Ascending aorta (tissue), 2 donors: Measurements from ENCODE around the gene ETV5. TPM values are rescaled to one million over a fixed set of nuclear protein-coding genes. Genes with fewer than 3 reads are reported as not detected.

ENCODE experiments used
- DNase-seq, 2 donors: peaks; one replicate each; pipeline ENCODE4 v3.0.0-alpha.2; 2019; ENCODE audit warnings: low spot score in 2 of 2
- H3K27ac ChIP-seq, 2 donors: fragments of 200-600 bp; sonication (generic); one replicate each; pipeline ENCODE4 v1.5.1; 2016 to 2017; ENCODE audit warnings: mild to moderate bottlenecking in 1 of 2
- H3K27me3 ChIP-seq: fragments of 200-600 bp; sonication (generic); one replicate; pipeline ENCODE4 v1.5.1; 2017
- H3K36me3 ChIP-seq, 2 donors: fragments of 200-600 bp; sonication (generic); one replicate each; pipeline ENCODE4 v1.5.1; 2016
- H3K4me1 ChIP-seq, 2 donors: fragments of 200-600 bp; sonication (generic); one replicate each; pipeline ENCODE4 v1.5.1; 2016 to 2017; ENCODE audit warnings: mild to moderate bottlenecking in 1 of 2
- H3K4me3 ChIP-seq, 2 donors: fragments of 200-600 bp; sonication (generic); one replicate each; pipeline ENCODE4 v1.5.1; 2016 to 2017; ENCODE audit warnings: mild to moderate bottlenecking in 1 of 2
- H3K9me3 ChIP-seq, 2 donors: fragments of 200-600 bp; sonication (generic); one replicate each; pipeline ENCODE4 v1.5.1; 2016
- intact Hi-C: fragments of 100-400 bp; cut with DNase I; formaldehyde crosslinking; loops from one replicate; pipeline ENCODE4 v1.15.1; 2023
- total RNA-seq: library from RNA; depleted of rRNA; stranded (reverse); fragments of >200 nt; gene quantifications from one replicate; pipeline ENCODE4 v1.1.0, GENCODE V29; 2016
- TF ChIP-seq, protein P1 (sequence below), 3 experiments: fragments of 200-600 bp in 2 of 3; fragments of 450-650 bp in 1 of 3; sonication (generic) in 2 of 3; IDR thresholded peaks; one replicate each; pipeline ENCODE4 v1.5.1; 2016 to 2019; ENCODE audit warnings: antibody characterized with exemption in 3 of 3, mild to moderate bottlenecking in 1 of 3, moderate library complexity in 1 of 3

Gene ETV5
- total RNA-seq, 1 donor from 2014 or later, result 15.8 TPM

DNA sequence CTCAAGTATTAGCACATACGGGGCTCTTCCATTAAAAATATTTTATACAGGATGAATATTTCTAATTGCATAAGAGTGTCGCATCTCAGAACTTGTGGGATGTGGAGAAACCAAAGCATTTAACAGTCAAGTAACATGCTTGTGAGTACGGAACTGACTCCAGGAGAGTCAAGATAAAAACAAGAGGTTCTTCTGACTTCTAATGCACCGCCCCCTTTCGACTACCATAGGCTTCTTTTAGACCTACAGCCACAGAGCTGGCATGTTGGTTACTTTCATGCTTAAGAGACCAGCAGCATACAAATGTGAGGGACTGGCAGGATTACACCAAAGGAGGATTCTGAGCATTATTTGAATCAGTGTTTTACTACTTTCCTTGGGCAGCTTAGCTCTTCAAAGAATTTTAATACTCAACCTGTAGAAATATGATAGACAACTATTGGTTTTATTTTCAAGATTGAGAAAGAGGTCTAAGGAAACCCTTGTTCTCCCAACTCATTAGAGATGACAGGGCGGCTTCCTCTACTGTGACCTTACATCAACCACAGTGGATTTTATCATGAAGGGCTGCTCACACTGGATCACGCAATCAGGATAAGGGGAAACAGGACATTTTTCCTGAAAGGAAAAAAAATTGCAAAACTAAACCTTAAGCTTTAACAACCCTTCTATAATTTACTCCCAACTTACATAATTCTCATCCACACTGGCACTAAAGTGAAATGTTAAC is 14.0 kb downstream of the ETV5 start:
- TF ChIP-seq, protein P1, sequence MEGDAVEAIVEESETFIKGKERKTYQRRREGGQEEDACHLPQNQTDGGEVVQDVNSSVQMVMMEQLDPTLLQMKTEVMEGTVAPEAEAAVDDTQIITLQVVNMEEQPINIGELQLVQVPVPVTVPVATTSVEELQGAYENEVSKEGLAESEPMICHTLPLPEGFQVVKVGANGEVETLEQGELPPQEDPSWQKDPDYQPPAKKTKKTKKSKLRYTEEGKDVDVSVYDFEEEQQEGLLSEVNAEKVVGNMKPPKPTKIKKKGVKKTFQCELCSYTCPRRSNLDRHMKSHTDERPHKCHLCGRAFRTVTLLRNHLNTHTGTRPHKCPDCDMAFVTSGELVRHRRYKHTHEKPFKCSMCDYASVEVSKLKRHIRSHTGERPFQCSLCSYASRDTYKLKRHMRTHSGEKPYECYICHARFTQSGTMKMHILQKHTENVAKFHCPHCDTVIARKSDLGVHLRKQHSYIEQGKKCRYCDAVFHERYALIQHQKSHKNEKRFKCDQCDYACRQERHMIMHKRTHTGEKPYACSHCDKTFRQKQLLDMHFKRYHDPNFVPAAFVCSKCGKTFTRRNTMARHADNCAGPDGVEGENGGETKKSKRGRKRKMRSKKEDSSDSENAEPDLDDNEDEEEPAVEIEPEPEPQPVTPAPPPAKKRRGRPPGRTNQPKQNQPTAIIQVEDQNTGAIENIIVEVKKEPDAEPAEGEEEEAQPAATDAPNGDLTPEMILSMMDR (IDR thresholded peaks at IDR 0.05), result no peak
- Histone ChIP-seq H3K36me3 (no peaks in the 10 kb centered on the region), H3K27ac (no peak overlapping the region), H3K27me3 (no peaks in the 10 kb centered on the region), H3K9me3 (no peaks in the 10 kb centered on the region), H3K4me1 (peaks cover 0 to 7% of the 10 kb centered on the region in 2 donors), H3K4me3 (no peak overlapping the region)
- intact Hi-C loops, result no loop called here
- DNase-seq, result no peak

DNA sequence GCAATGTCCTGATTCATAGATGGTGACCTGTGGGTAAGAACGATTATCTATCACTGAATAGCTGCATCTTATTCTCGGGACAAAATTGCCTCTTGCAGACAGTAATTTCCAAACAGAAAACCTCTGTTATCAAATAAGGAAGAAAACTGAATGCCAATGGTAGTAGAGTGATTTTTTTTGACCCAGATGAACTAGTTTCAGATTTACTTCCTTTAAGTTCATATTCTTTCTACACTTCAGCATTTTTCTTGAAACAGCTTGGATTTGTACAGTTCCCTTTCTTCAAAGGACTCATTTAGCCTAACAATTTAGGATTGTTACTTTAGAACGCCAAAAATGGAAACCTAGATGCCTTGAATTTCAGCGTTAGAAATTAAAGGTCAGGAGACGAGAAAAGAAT is 14.6 kb downstream of the ETV5 start:
- no peaks in the 10 kb centered on the region for H3K9me3 ChIP-seq
- TF ChIP-seq, protein P1 (IDR thresholded peaks at IDR 0.05), result no peak
- no peak overlapping the region for H3K27ac ChIP-seq
- intact Hi-C loops, result no loop called here
- peaks cover 0 to 3% of the 10 kb centered on the region in 2 donors for H3K4me1 ChIP-seq
- H3K36me3 ChIP-seq, result no peaks in the 10 kb centered on the region
- no peaks in the 10 kb centered on the region for H3K27me3 ChIP-seq
- no peak overlapping the region for H3K4me3 ChIP-seq
- DNase-seq, result no peak

DNA sequence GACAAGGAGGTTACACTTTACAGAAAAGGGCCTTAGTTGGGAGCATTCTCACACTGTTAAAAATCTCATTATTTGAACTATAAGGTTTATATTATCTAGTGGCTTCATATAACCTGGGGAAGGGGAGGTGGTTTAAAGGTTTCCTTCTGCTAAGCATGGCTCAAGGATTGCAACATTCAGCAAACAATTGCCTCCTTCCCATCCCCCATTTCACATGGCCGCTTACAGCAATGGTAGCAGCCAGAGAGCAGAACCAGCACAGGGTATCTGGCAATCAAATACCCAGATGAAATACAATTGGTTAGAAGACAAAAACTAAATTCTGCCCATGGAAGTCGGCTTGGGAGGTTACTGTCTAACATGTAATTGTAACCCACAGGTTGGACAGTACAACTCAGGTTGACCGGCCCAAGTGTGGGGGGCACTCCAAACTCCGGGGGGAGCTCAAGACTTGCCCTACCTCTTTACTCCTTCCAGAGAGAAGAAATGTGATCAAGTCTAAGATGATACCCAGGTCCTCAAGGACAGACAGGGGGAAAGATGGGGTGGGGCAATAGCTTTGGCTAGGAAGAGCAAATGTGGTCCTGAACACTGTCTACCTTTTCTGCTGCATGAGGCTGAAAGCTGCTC is 15.5 kb downstream of the ETV5 start:
- no peak for DNase-seq
- intact Hi-C loops, result no loop called here
- peaks cover 0 to 3% of the 10 kb centered on the region in 2 donors for H3K4me1 ChIP-seq
- no peaks in the 10 kb centered on the region for H3K9me3 ChIP-seq
- no peaks in the 10 kb centered on the region for H3K36me3 ChIP-seq
- H3K27ac ChIP-seq, result no peak overlapping the region
- H3K27me3 ChIP-seq, result no peaks in the 10 kb centered on the region
- TF ChIP-seq, protein P1 (IDR thresholded peaks at IDR 0.05), result no peak
- H3K4me3 ChIP-seq, result no peak overlapping the region

- peaks cover 0 to 3% of the 10 kb centered on the region in 2 donors for H3K4me1 ChIP-seq
- DNase-seq, result no peak
Observed at GRCh38 chr3:186092360-186093070, 16.4 kb downstream of the ETV5 start.

DNA sequence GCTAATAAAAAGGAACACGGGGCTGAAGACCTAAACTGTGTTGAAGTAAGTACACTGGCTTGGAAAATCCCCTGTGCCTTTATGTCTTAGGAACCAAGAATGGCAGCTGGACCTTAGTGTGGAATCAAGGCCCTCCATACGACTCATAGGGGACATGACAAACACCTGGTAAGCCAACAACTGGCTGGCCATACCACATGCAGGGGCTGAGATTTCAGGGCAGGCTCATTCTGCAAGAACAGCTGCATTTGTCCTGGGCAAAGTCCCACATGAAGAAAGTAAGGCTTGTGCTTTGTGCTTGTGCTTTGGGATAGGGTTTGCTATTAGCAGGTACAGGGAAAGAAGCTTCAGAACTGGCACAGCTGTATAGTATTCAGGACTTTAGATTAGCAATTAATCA is 18.0 kb downstream of the ETV5 start:
- intact Hi-C loops, result no loop called here
- no peak for DNase-seq

More at GRCh38 chr3:186092360-186093070, 16.4 kb downstream of the ETV5 start:
- intact Hi-C loops, result no loop called here
- H3K27me3 ChIP-seq, result no peaks in the 10 kb centered on the region
- no peak overlapping the region for H3K27ac ChIP-seq
- no peaks in the 10 kb centered on the region for H3K36me3 ChIP-seq
- TF ChIP-seq, protein P1 (IDR thresholded peaks at IDR 0.05), result no peak
- H3K4me3 ChIP-seq, result no peak overlapping the region
- no peaks in the 10 kb centered on the region for H3K9me3 ChIP-seq

More for the DNA sequence above, 18.0 kb downstream of the ETV5 start:
- TF ChIP-seq, protein P1 (IDR thresholded peaks at IDR 0.05), result no peak
- H3K4me3 ChIP-seq, result no peak overlapping the region
- H3K9me3 ChIP-seq, result no peaks in the 10 kb centered on the region
- no peaks in the 10 kb centered on the region for H3K36me3 ChIP-seq
- no peaks in the 10 kb centered on the region for H3K4me1 ChIP-seq
- H3K27ac ChIP-seq, result no peak overlapping the region
- H3K27me3 ChIP-seq, result no peaks in the 10 kb centered on the region
